Uterus (tissue), 4 donors: ENCODE data around the gene NRXN3. TPM values are rescaled to one million over a fixed set of nuclear protein-coding genes. Genes with fewer than 3 reads are reported as not detected.

Source experiments
- DNase-seq, 2 donors: peaks; one replicate each; pipeline ENCODE4 v3.0.0-alpha.2; 2019 to 2020
- H3K27ac ChIP-seq, 2 donors: fragments of 200-600 bp; sonication (generic); 1 replicate in 1 of 2; 2 replicates in 1 of 2; pipeline ENCODE4 v1.5.1; 2016 to 2018
- H3K27me3 ChIP-seq, 2 donors: fragments of 200-600 bp; sonication (generic); one replicate each; pipeline ENCODE4 v1.5.1; 2018 to 2019; ENCODE audit warnings: control low read depth in 1 of 2
- H3K36me3 ChIP-seq, 2 donors: fragments of 200-600 bp; sonication (generic); one replicate each; pipeline ENCODE4 v1.5.1; 2019; ENCODE audit warnings: control low read depth in 1 of 2
- H3K4me1 ChIP-seq, 2 donors: fragments of 200-600 bp; sonication (generic); one replicate each; pipeline ENCODE4 v1.5.1; 2018 to 2019; ENCODE audit warnings: control low read depth in 1 of 2
- H3K4me3 ChIP-seq, 2 donors: fragments of 200-600 bp; sonication (generic); 1 replicate in 1 of 2; 2 replicates in 1 of 2; pipeline ENCODE4 v1.5.1; 2018 to 2019; ENCODE audit warnings: mild to moderate bottlenecking in 1 of 2
- H3K9me3 ChIP-seq, 2 donors: fragments of 200-600 bp; sonication (generic); one replicate each; pipeline ENCODE4 v1.5.1; 2019; ENCODE audit warnings: control low read depth in 1 of 2
- CTCF ChIP-seq, 4 experiments: fragments of 200-600 bp in 2 of 4; fragments of 450-650 bp in 2 of 4; sonication (generic) in 2 of 4; IDR thresholded peaks; one replicate each; pipeline ENCODE4 v1.5.1; 2016 to 2019; ENCODE audit warnings: antibody characterized with exemption in 4 of 4, mild to moderate bottlenecking in 2 of 4, moderate library complexity in 1 of 4
- POLR2A ChIP-seq, 2 donors: fragments of 450-650 bp; IDR thresholded peaks; one replicate each; pipeline ENCODE4 v1.6.1; 2016; ENCODE audit warnings: antibody characterized with exemption in 2 of 2, mild to moderate bottlenecking in 1 of 2, moderate library complexity in 1 of 2
- intact Hi-C: fragments of 100-400 bp; cut with DNase I; formaldehyde crosslinking; loops from one replicate; pipeline ENCODE4 v1.15.1; 2023; ENCODE audit warnings: low total_unique reads
- total RNA-seq, 4 donors: library from RNA; depleted of rRNA in 3 of 4; stranded (reverse); fragments of >200 nt in 3 of 4; gene quantifications; one replicate each; pipeline versions ENCODE4 v1.1.0 to v1.2.4, GENCODE V29; 2014 to 2023
- donor health status: DM: yes; HTN: yes; CAD: no.

NRXN3 gene
- total RNA-seq, 4 donors from 2014 or later: 2.9 to 17.0 (median 4.4) TPM

- TF ChIP-seq POLR2A (IDR thresholded peaks at IDR 0.05): no peak
- H3K4me1 ChIP-seq: no peaks in the 10 kb centered on the region
- H3K27me3 ChIP-seq: no peaks in the 10 kb centered on the region
- no peak overlapping the region for H3K27ac ChIP-seq
- no peak overlapping the region for H3K4me3 ChIP-seq
- H3K9me3 ChIP-seq: no peaks in the 10 kb centered on the region
- no peaks in the 10 kb centered on the region for H3K36me3 ChIP-seq
- DNase-seq: no peak
- intact Hi-C loops: no loop called here
These were observed 995.4 kb downstream of the NRXN3 start for GRCh38 chr14:79165471-79166090.

- no peak for DNase-seq
- Histone ChIP-seq H3K36me3 (no peaks in the 10 kb centered on the region), H3K4me1 (no peaks in the 10 kb centered on the region), H3K4me3 (no peak overlapping the region), H3K27ac (no peak overlapping the region), H3K27me3 (no peaks in the 10 kb centered on the region), H3K9me3 (no peaks in the 10 kb centered on the region)
- intact Hi-C loops: no loop called here
- TF ChIP-seq POLR2A (IDR thresholded peaks at IDR 0.05): no peak
- no peak for TF ChIP-seq CTCF (IDR thresholded peaks at IDR 0.05)
These were observed 996.0 kb downstream of the NRXN3 start for GRCh38 chr14:79166171-79166570.

DNA sequence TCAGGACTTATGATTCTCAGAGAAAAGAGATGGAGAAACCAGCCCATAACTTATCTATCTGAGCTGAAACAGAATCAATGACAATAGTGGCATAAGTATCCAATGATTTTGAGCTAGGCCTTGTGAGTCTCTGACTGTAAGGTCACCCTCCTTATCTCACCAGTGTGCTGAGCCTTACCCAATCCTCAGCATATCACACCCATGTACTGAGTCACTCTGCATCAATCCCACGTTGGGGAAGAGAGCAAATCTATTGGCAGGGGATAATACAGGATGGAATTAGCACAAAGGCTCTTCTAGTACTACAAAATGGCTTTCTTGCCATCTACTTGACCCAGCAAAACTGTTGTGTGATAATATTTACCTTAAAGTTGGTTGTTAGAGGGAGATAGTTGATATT lies 997.8 kb downstream of the NRXN3 start:
- TF ChIP-seq POLR2A (IDR thresholded peaks at IDR 0.05) (no peak), CTCF (IDR thresholded peaks at IDR 0.05) (no peak)
- no peak for DNase-seq
- intact Hi-C loops: no loop called here
- Histone ChIP-seq H3K36me3 (no peaks in the 10 kb centered on the region), H3K27ac (no peak overlapping the region), H3K4me3 (no peak overlapping the region), H3K27me3 (no peaks in the 10 kb centered on the region), H3K4me1 (no peaks in the 10 kb centered on the region), H3K9me3 (no peaks in the 10 kb centered on the region)

- Histone ChIP-seq H3K27ac (no peak overlapping the region), H3K9me3 (no peaks in the 10 kb centered on the region), H3K4me3 (no peak overlapping the region), H3K36me3 (no peaks in the 10 kb centered on the region), H3K4me1 (no peaks in the 10 kb centered on the region), H3K27me3 (no peaks in the 10 kb centered on the region)
- TF ChIP-seq POLR2A (IDR thresholded peaks at IDR 0.05) (no peak), CTCF (IDR thresholded peaks at IDR 0.05) (no peak)
- intact Hi-C loops: no loop called here
- no peak for DNase-seq
These were observed 1005.5 kb downstream of the NRXN3 start for GRCh38 chr14:79175671-79176070.

DNA sequence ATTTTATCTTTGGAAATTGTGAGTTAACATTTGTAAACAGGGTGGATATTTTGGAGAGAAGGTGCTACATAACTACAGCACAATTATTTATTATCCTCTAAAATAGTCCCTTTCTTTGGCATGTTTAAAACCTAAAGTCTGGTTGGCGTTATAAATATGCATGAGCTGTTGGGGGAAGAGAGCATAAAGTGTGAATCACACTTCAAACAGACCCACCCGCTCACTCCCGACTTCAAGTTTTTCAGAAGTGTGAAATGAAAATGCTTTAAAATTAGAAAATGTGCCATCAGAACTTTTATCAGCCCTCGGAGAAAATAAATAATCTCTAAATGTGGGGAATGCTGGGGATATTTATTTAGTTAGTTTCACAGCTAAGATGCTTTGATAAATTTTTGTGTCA lies 1006.9 kb downstream of the NRXN3 start:
- no peaks in the 10 kb centered on the region for H3K27me3 ChIP-seq
- H3K9me3 ChIP-seq: no peaks in the 10 kb centered on the region
- intact Hi-C loops: no loop called here
- DNase-seq: no peak
- H3K4me3 ChIP-seq: no peak overlapping the region
- no peaks in the 10 kb centered on the region for H3K36me3 ChIP-seq
- no peaks in the 10 kb centered on the region for H3K4me1 ChIP-seq
- no peak for TF ChIP-seq CTCF (IDR thresholded peaks at IDR 0.05)
- no peak for TF ChIP-seq POLR2A (IDR thresholded peaks at IDR 0.05)
- no peak overlapping the region for H3K27ac ChIP-seq

DNA sequence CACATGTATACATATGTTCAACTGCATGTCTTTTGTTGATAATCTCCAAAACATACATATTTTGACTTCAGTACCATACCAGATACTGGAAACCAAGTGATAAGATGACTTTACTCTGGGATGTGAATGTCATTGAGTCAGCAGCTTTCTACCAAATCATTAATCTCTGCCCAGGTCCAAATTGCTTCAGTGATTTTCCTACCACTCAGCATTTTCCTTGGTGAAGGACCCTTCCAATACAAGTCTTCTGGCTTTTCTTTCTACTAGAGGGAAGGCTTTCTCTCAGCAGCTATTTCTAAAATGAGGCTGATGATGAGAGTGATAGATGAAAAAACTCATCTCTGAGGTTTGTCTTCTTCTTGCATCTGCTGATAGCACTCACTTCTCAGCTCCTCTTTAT lies 1008.5 kb downstream of the NRXN3 start:
- no peak for DNase-seq
- H3K27me3 ChIP-seq: no peaks in the 10 kb centered on the region
- no peaks in the 10 kb centered on the region for H3K36me3 ChIP-seq
- H3K27ac ChIP-seq: no peak overlapping the region
- no peaks in the 10 kb centered on the region for H3K4me1 ChIP-seq
- intact Hi-C loops: no loop called here
- no peaks in the 10 kb centered on the region for H3K9me3 ChIP-seq
- TF ChIP-seq POLR2A (IDR thresholded peaks at IDR 0.05) (no peak), CTCF (IDR thresholded peaks at IDR 0.05) (no peak)
- H3K4me3 ChIP-seq: no peak overlapping the region
